K562 (cell line): ENCODE results near the gene NEU1. TPM values are rescaled to one million over a fixed set of nuclear protein-coding genes. Genes with fewer than 3 reads are reported as not detected.

Source experiments
- ARID4B ChIP-seq: sonication (generic); formaldehyde crosslinking; IDR thresholded peaks from 2 replicates; pipeline ENCODE4 v1.8.0; 2022; ENCODE audit warnings: mild to moderate bottlenecking, missing genetic modification reagents
- CBX2 ChIP-seq: fragments of 200-600 bp; sonication (generic); IDR thresholded peaks from one replicate; pipeline ENCODE4 v1.6.1; 2012; ENCODE audit warnings: mild to moderate bottlenecking, low read length, inconsistent platforms; ENCODE audit not compliant: insufficient read depth, poor library complexity, severe bottlenecking
- GATA2 ChIP-seq: sonication (generic); formaldehyde crosslinking; IDR thresholded peaks from 2 replicates; pipeline ENCODE4 v1.4.0; 2020; ENCODE audit warnings: mild to moderate bottlenecking, missing genetic modification reagents
- GMEB1 ChIP-seq: fragments of 250-450 bp; sonication (Bioruptor Pico); IDR thresholded peaks from 2 replicates; pipeline ENCODE4 v1.4.0; 2020; ENCODE audit warnings: mild to moderate bottlenecking
- HLTF ChIP-seq: fragments of 450-650 bp; IDR thresholded peaks from 2 replicates; pipeline ENCODE4 v1.6.1; 2016
- HMBOX1 ChIP-seq: sonication (generic); IDR thresholded peaks from 2 replicates; pipeline ENCODE4 v1.6.1; 2016
- JUND ChIP-seq, 2 experiments: IDR thresholded peaks; 2 replicates in 1 of 2; 3 replicates in 1 of 2; pipeline ENCODE4 v1.6.1; 2011; ENCODE audit warnings: borderline replicate concordance in 2 of 2, low read depth in 2 of 2, low read length in 2 of 2, improper control_type of control experiment in 1 of 2, missing biosample characterization in 1 of 2, missing genetic modification characterization in 1 of 2, missing genetic modification reagents in 1 of 2
- KAT8 ChIP-seq: fragments of 450-650 bp; IDR thresholded peaks from 2 replicates; pipeline ENCODE4 v1.6.1; 2016; ENCODE audit warnings: low read depth, mild to moderate bottlenecking
- KHSRP ChIP-seq: fragments of 450-650 bp; IDR thresholded peaks from 2 replicates; pipeline ENCODE4 v1.6.1; 2017
- PKNOX1 ChIP-seq: fragments of 450-650 bp; IDR thresholded peaks from 2 replicates; pipeline ENCODE4 v1.6.1; 2016
- RBM39 ChIP-seq: fragments of 200-400 bp; formaldehyde crosslinking; optimal IDR thresholded peaks from 2 replicates; pipeline ENCODE3; 2018; ENCODE audit warnings: low read depth, low read length
- RNF2 ChIP-seq: sonication (generic); IDR thresholded peaks from 2 replicates; pipeline ENCODE4 v1.6.1; 2016
- RUNX1 ChIP-seq: sonication (generic); IDR thresholded peaks from 2 replicates; pipeline ENCODE4 v1.6.1; 2016; ENCODE audit warnings: antibody characterized with exemption, low read depth
- SMAD1 ChIP-seq: fragments of 150-350 bp; IDR thresholded peaks from 2 replicates; pipeline ENCODE4 v1.6.1; 2014; ENCODE audit warnings: low read length, low read depth; ENCODE audit not compliant: partially characterized antibody
- ZMIZ1 ChIP-seq, 2 experiments: fragments of 150-350 bp in 1 of 2; IDR thresholded peaks; 2 replicates each; pipeline ENCODE4 v1.6.1; 2012 to 2016; ENCODE audit warnings: low read depth in 2 of 2, low read length in 2 of 2, mild to moderate bottlenecking in 1 of 2, moderate library complexity in 1 of 2
- ZNF57 ChIP-seq: fragments of 450-650 bp; formaldehyde crosslinking; IDR thresholded peaks from 2 replicates; pipeline ENCODE4 v1.4.0; 2020; ENCODE audit warnings: mild to moderate bottlenecking, moderate library complexity
- polyA plus RNA-seq, 8 experiments: library from polyadenylated mRNA; depleted of rRNA in 4 of 8; stranded (reverse) in 5 of 8; unstranded in 3 of 8; fragments of >200 nt; fragmentation: Nextera tagmentation in 2 of 8; fragmentation: Illumina TruSeq in 1 of 8; extraction: Ambion mirVana in 2 of 8; extraction: Trizol in 1 of 8; gene quantifications; 2 replicates each; pipeline versions ENCODE4 v1.2.1 to v1.2.3, GENCODE V29; 2011 to 2014; ENCODE audit warnings: inconsistent platforms in 1 of 8, missing spikeins in 1 of 8
- total RNA-seq, 7 experiments: library from RNA; depleted of rRNA in 6 of 7; stranded (reverse); fragments of >200 nt in 6 of 7; fragmentation: Illumina TruSeq in 2 of 7; extraction: Trizol in 2 of 7; gene quantifications; 2 replicates each; pipeline versions ENCODE4 v1.2.1 to v1.2.3, GENCODE V29; 2011 to 2021; ENCODE audit warnings: low replicate concordance in 1 of 7

NEU1 gene
- total and polyA plus RNA-seq, 9 of the 15 experiments (the other 6 are each of a cell fraction or from before 2014, with no cell fraction given): 14.8 to 67.8 (median 51.0) TPM

- TF ChIP-seq JUND (IDR thresholded peaks at IDR 0.05; ENCODE audit: borderline replicate concordance, low read depth, low read length) (peak; percentile 49; the same call in 1 of the 2 replicates), JUND (tag; IDR thresholded peaks at IDR 0.05; ENCODE audit: borderline replicate concordance, low read depth, low read length) (peak; percentile 35; the same call in 1 of the 3 replicates), RUNX1 (no peak), ZMIZ1 (IDR thresholded peaks at IDR 0.05; ENCODE audit: low read depth in 2 of 2, low read length in 2 of 2) (no peak), HLTF (no peak), ZNF57 (no peak), RNF2 (peak; percentile 27; the same call in 1 of the 2 replicates), ARID4B (CRISPR knock-in tag) (no peak), SMAD1 (no peak), RBM39 (no peak), KAT8 (no peak), CBX2 (no peak), GATA2 (CRISPR knock-in tag) (no peak), KHSRP (no peak), PKNOX1 (peak; percentile 91), GMEB1 (CRISPR knock-in tag) (peak; percentile 54), HMBOX1 (peak; percentile 80)
These were observed 48.0 kb downstream of the NEU1 start (continued) for GRCh38 chr6:31814677-31815024.
